ENCODE results near the gene CANX.

CANX gene

GRCh38 chr5:179773686-179774040 lies 74.9 kb downstream of the CANX start:
- peaks cover 31% of the 10 kb centered on the region for H3K36me3 ChIP-seq (ENCODE audit: control insufficient read depth, insufficient read depth, low read length)
- H3K4me1 ChIP-seq (ENCODE audit: control insufficient read depth, insufficient read depth, low read length), result no peaks in the 10 kb centered on the region
- H3K27me3 ChIP-seq (ENCODE audit: control insufficient read depth, insufficient read depth, low read length), result no peaks in the 10 kb centered on the region
- no peak overlapping the region for H3K9ac ChIP-seq (ENCODE audit: low read length)
- H3K4me3 ChIP-seq (ENCODE audit: low read length), result no peak overlapping the region
- no peaks in the 10 kb centered on the region for H3K9me3 ChIP-seq (ENCODE audit: control insufficient read depth, low read length)

GRCh38 chr5:179774442-179774841 lies 75.7 kb downstream of the CANX start:
- H3K36me3 ChIP-seq (ENCODE audit: control insufficient read depth, insufficient read depth, low read length), result peaks cover 33% of the 10 kb centered on the region
- no peaks in the 10 kb centered on the region for H3K27me3 ChIP-seq (ENCODE audit: control insufficient read depth, insufficient read depth, low read length)
- H3K9ac ChIP-seq (ENCODE audit: low read length), result no peak overlapping the region
- H3K4me1 ChIP-seq (ENCODE audit: control insufficient read depth, insufficient read depth, low read length), result no peaks in the 10 kb centered on the region
- no peak overlapping the region for H3K4me3 ChIP-seq (ENCODE audit: low read length)
- no peaks in the 10 kb centered on the region for H3K9me3 ChIP-seq (ENCODE audit: control insufficient read depth, low read length)

GRCh38 chr5:179776411-179776938 lies 77.7 kb downstream of the CANX start:
- H3K27me3 ChIP-seq (ENCODE audit: control insufficient read depth, insufficient read depth, low read length), result no peaks in the 10 kb centered on the region
- H3K4me1 ChIP-seq (ENCODE audit: control insufficient read depth, insufficient read depth, low read length), result no peaks in the 10 kb centered on the region
- H3K36me3 ChIP-seq (ENCODE audit: control insufficient read depth, insufficient read depth, low read length), result peaks cover 32% of the 10 kb centered on the region
- no peaks in the 10 kb centered on the region for H3K9me3 ChIP-seq (ENCODE audit: control insufficient read depth, low read length)
- H3K9ac ChIP-seq (ENCODE audit: low read length), result no peak overlapping the region
- no peak overlapping the region for H3K4me3 ChIP-seq (ENCODE audit: low read length)

GRCh38 chr5:179777456-179777855 lies 78.7 kb downstream of the CANX start:
- Histone ChIP-seq H3K4me1 (ENCODE audit: control insufficient read depth, insufficient read depth, low read length) (no peaks in the 10 kb centered on the region), H3K27me3 (ENCODE audit: control insufficient read depth, insufficient read depth, low read length) (no peaks in the 10 kb centered on the region), H3K4me3 (ENCODE audit: low read length) (no peak overlapping the region), H3K36me3 (ENCODE audit: control insufficient read depth, insufficient read depth, low read length) (peaks cover 25% of the 10 kb centered on the region), H3K9ac (ENCODE audit: low read length) (no peak overlapping the region), H3K9me3 (ENCODE audit: control insufficient read depth, low read length) (no peaks in the 10 kb centered on the region)

GRCh38 chr5:179777909-179778308 lies 79.1 kb downstream of the CANX start:
- no peaks in the 10 kb centered on the region for H3K4me1 ChIP-seq (ENCODE audit: control insufficient read depth, insufficient read depth, low read length)

GRCh38 chr5:179778591-179778990 lies 79.8 kb downstream of the CANX start:
- peaks cover 18% of the 10 kb centered on the region for H3K36me3 ChIP-seq (ENCODE audit: control insufficient read depth, insufficient read depth, low read length)
- H3K4me3 ChIP-seq (ENCODE audit: low read length), result no peak overlapping the region
- no peak overlapping the region for H3K9ac ChIP-seq (ENCODE audit: low read length)
- H3K27me3 ChIP-seq (ENCODE audit: control insufficient read depth, insufficient read depth, low read length), result no peaks in the 10 kb centered on the region
- no peaks in the 10 kb centered on the region for H3K9me3 ChIP-seq (ENCODE audit: control insufficient read depth, low read length)
- no peaks in the 10 kb centered on the region for H3K4me1 ChIP-seq (ENCODE audit: control insufficient read depth, insufficient read depth, low read length)

More at GRCh38 chr5:179777909-179778308, 79.1 kb downstream of the CANX start:
- H3K9ac ChIP-seq (ENCODE audit: low read length), result no peak overlapping the region
- no peaks in the 10 kb centered on the region for H3K27me3 ChIP-seq (ENCODE audit: control insufficient read depth, insufficient read depth, low read length)
- no peaks in the 10 kb centered on the region for H3K9me3 ChIP-seq (ENCODE audit: control insufficient read depth, low read length)
- H3K4me3 ChIP-seq (ENCODE audit: low read length), result no peak overlapping the region
- H3K36me3 ChIP-seq (ENCODE audit: control insufficient read depth, insufficient read depth, low read length), result peaks cover 22% of the 10 kb centered on the region

- Histone ChIP-seq H3K4me3 (ENCODE audit: low read length) (no peak overlapping the region), H3K9me3 (ENCODE audit: control insufficient read depth, low read length) (no peaks in the 10 kb centered on the region), H3K27me3 (ENCODE audit: control insufficient read depth, insufficient read depth, low read length) (no peaks in the 10 kb centered on the region), H3K4me1 (ENCODE audit: control insufficient read depth, insufficient read depth, low read length) (no peaks in the 10 kb centered on the region), H3K36me3 (ENCODE audit: control insufficient read depth, insufficient read depth, low read length) (peaks cover 12% of the 10 kb centered on the region), H3K9ac (ENCODE audit: low read length) (no peak overlapping the region)
Observed at GRCh38 chr5:179779826-179780225, 81.1 kb downstream of the CANX start.

- Histone ChIP-seq H3K9me3 (ENCODE audit: control insufficient read depth, low read length) (no peaks in the 10 kb centered on the region), H3K4me3 (ENCODE audit: low read length) (no peak overlapping the region), H3K36me3 (ENCODE audit: control insufficient read depth, insufficient read depth, low read length) (peaks cover 12% of the 10 kb centered on the region), H3K4me1 (ENCODE audit: control insufficient read depth, insufficient read depth, low read length) (no peaks in the 10 kb centered on the region), H3K9ac (ENCODE audit: low read length) (no peak overlapping the region), H3K27me3 (ENCODE audit: control insufficient read depth, insufficient read depth, low read length) (no peaks in the 10 kb centered on the region)
Observed at GRCh38 chr5:179780362-179780761, 81.6 kb downstream of the CANX start.

All from mucosa of stomach (tissue), 1 donor.